Thoracic aorta (tissue), 2 donors: ENCODE measurements around the gene RBM8A. TPM values are rescaled to one million over a fixed set of nuclear protein-coding genes. Genes with fewer than 3 reads are reported as not detected.
A peak's percentile ranks its signal among the peaks of the same experiment; 100 is the strongest.

Source experiments
- ATAC-seq: fragments of 150-250 bp; one replicate; pipeline ENCODE4 v1.8.0; 2017; ENCODE audit warnings: low read depth; ENCODE audit not compliant: insufficient number of reproducible peaks, low FRiP score
- DNase-seq: peaks from one replicate; pipeline ENCODE4 v3.0.0-alpha.2; 2020; ENCODE audit warnings: low spot score
- H3K27ac ChIP-seq, 2 donors: fragments of 200-600 bp; sonication (generic); 1 replicate in 1 of 2; 2 replicates in 1 of 2; pipeline ENCODE4 v1.5.1; 2016; ENCODE audit warnings: mild to moderate bottlenecking in 2 of 2, moderate library complexity in 2 of 2
- H3K27me3 ChIP-seq: fragments of 200-600 bp; sonication (generic); replicated peaks from 2 replicates; pipeline ENCODE4 v1.6.0; 2016; ENCODE audit warnings: mild to moderate bottlenecking; ENCODE audit not compliant: insufficient read depth
- H3K36me3 ChIP-seq: fragments of 200-600 bp; sonication (generic); one replicate; pipeline ENCODE4 v1.5.1; 2016
- H3K4me1 ChIP-seq, 2 donors: fragments of 200-600 bp; sonication (generic); 1 replicate in 1 of 2; 2 replicates in 1 of 2; pipeline versions ENCODE4 v1.5.1 to v1.6.0; 2016; ENCODE audit warnings: low read depth in 2 of 2, mild to moderate bottlenecking in 1 of 2; ENCODE audit not compliant: control insufficient read depth in 1 of 2
- H3K4me3 ChIP-seq: fragments of 200-600 bp; sonication (generic); 2 replicates; pipeline ENCODE4 v1.5.1; 2016; ENCODE audit warnings: mild to moderate bottlenecking
- H3K9me3 ChIP-seq: fragments of 200-600 bp; sonication (generic); 2 replicates; pipeline ENCODE4 v1.5.1; 2016
- total RNA-seq, 2 donors: library from RNA; depleted of rRNA; stranded (reverse); fragments of >200 nt; gene quantifications; one replicate each; pipeline versions ENCODE4 v1.1.0 to v1.2.3, GENCODE V29; 2016
- TF ChIP-seq, protein P1 (sequence below): fragments of 200-600 bp; sonication (generic); IDR thresholded peaks from one replicate; pipeline ENCODE4 v1.5.1; 2019; ENCODE audit warnings: antibody characterized with exemption

RBM8A gene
- 100 to 1,000 TPM in 1 of 2 donors, 10 to 100 TPM in 1; 37.8 to 151 TPM for total RNA-seq

DNA sequence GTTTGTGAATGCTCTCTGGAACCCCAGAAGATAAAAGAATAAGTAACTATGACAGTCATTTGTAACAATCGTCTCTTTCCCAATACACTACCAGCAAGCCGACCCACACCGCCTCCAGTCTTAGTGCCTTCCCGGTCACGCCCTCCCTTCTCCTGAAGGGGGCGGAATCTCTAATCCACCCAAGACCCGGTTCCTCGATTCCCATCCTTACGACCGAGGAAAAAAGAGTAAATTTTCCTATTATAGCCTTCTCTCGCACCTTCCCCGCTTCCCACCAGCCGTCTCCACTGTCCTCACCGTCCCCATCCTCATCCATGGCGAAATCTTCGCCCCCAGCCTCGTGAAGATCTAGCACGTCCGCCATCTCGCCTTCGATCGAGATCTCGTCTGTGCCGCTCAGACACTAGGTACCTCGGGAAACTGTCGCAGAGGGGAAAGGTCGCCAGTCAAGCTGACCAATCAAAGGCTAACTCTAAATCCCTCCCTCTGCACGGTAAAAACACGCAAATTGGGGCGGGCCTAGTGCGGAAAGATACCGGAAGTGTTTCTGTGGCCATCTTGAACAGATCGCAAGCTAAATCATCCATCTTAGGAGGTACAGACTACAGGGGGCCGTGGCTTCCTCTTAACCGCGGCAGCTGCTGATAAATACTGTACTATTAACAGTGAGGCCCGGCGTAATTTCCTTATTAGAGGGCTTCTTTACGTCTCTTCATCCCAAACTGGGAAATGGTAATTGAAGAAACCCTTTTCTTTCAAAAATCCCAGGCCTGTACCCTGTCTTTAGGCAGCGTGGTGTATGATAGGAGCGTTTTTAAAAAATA is at the start of gene RBM8A:
RBM8A (minus strand) TSS at position 422 of the 824 bp plus-strand sequence; CDS start at position 364, 58 bp downstream.
- H3K4me3 ChIP-seq, result peak within 1 kb of the TSS; percentile 96
- H3K27me3 ChIP-seq, result no peaks in the 10 kb centered on the region
- peaks cover 17% of the 10 kb centered on the region for H3K36me3 ChIP-seq
- TF ChIP-seq, protein P1, sequence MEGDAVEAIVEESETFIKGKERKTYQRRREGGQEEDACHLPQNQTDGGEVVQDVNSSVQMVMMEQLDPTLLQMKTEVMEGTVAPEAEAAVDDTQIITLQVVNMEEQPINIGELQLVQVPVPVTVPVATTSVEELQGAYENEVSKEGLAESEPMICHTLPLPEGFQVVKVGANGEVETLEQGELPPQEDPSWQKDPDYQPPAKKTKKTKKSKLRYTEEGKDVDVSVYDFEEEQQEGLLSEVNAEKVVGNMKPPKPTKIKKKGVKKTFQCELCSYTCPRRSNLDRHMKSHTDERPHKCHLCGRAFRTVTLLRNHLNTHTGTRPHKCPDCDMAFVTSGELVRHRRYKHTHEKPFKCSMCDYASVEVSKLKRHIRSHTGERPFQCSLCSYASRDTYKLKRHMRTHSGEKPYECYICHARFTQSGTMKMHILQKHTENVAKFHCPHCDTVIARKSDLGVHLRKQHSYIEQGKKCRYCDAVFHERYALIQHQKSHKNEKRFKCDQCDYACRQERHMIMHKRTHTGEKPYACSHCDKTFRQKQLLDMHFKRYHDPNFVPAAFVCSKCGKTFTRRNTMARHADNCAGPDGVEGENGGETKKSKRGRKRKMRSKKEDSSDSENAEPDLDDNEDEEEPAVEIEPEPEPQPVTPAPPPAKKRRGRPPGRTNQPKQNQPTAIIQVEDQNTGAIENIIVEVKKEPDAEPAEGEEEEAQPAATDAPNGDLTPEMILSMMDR, result peak; percentile 54
- ATAC-seq (peak; percentile 98), DNase-seq (peak; percentile 93)
- H3K4me1 ChIP-seq, result peaks cover 17 to 18% of the 10 kb centered on the region in 2 donors
- H3K27ac ChIP-seq, result peak within 1 kb of the TSS; percentile 96 to 98
- no peaks in the 10 kb centered on the region for H3K9me3 ChIP-seq

DNA sequence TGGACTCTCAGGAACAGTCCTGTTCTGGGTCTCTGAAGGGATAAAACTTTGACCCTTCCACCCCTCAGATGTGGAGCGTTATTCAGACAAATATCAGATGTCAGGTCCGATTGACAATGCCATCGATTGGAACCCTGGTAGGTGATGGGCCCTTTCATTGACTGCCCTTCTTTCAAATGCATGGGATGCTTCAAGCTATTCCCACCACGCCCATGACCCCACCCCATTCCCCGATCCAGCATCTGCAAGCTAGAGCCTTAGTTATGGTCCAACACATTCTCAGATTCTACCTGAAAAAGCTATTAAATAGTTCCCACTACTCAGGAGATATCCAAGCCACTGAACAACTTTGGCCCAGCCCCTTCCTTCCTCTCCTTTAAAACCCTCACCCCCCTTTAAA is 49.7 kb upstream of the RBM8A start:
- TF ChIP-seq, protein P1, result no peak
- Histone ChIP-seq H3K27me3 (no peaks in the 10 kb centered on the region), H3K27ac (peak overlapping the region; percentile 43 to 98), H3K4me1 (peaks cover 42 to 48% of the 10 kb centered on the region in 2 donors), H3K36me3 (no peaks in the 10 kb centered on the region), H3K4me3 (no peak overlapping the region), H3K9me3 (no peaks in the 10 kb centered on the region)
- ATAC-seq (no peak), DNase-seq (no peak)

DNA sequence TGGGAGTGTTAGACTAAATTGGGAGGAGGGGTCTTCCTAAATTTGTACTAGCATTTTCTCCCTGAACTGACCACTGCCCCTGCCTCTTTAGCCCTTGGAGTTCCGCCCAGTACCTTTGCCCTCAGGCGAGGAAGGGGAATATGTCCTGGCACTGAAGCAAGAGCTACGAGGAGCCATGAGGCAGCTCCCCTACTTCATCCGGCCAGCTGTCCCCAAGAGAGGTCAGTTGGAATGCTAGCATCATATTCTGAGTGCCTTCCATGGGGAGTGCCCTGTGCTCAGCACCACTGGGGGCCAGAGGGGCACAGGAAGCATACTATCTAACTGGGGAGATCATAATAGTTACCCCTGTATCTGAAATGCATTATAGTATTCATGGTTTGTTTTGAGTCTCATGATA is 47.9 kb upstream of the RBM8A start:
- DNase-seq (no peak), ATAC-seq (no peak)
- peaks cover 24 to 30% of the 10 kb centered on the region in 2 donors for H3K4me1 ChIP-seq
- no peaks in the 10 kb centered on the region for H3K36me3 ChIP-seq
- TF ChIP-seq, protein P1, result no peak
- no peaks in the 10 kb centered on the region for H3K27me3 ChIP-seq
- no peak overlapping the region for H3K27ac ChIP-seq
- H3K4me3 ChIP-seq, result no peak overlapping the region
- H3K9me3 ChIP-seq, result no peaks in the 10 kb centered on the region

DNA sequence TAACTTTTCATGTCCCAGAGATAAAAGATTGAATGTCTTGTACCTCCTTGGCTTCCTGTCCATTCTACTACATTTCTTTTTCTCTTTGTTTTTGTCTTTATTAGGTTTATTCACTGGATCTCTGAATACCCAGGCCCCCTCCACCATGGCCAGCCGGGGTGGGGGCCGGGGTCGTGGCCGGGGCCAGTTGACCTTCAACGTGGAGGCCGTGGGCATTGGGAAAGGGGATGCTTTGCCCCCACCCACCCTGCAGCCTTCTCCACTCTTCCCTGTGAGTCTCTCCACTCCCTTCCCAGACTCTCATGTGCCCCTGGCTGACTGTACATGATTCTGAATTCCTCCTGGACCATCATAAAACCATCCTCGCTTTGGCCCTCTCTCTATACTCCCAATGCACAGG is 47.4 kb upstream of the RBM8A start:
- Histone ChIP-seq H3K27me3 (no peaks in the 10 kb centered on the region), H3K36me3 (no peaks in the 10 kb centered on the region), H3K27ac (no peak overlapping the region), H3K9me3 (no peaks in the 10 kb centered on the region), H3K4me1 (peaks cover 19 to 25% of the 10 kb centered on the region in 2 donors), H3K4me3 (no peak overlapping the region)
- ATAC-seq (no peak), DNase-seq (no peak)
- TF ChIP-seq, protein P1, result no peak

DNA sequence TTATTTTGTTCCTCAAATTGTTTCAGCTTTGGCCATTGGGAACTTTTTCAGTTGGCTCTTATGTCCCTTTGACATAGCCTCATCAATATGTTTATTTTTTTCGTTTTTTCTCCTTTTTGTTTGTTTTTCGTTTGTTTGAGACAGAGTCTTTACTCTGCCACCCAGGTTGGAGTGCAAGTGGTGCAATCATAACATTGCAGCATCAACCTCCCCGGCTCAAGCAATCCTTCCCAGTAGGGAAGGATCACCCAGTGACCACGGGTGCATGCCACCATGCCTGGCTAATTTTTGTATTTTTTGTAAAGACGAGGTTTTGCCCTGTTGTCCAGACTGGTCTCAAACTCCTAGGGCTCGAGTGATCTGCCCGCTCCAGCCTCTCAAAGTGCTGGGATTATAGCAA is 45.3 kb upstream of the RBM8A start:
- Histone ChIP-seq H3K27ac (no peak overlapping the region), H3K4me3 (no peak overlapping the region), H3K4me1 (peaks cover 3 to 6% of the 10 kb centered on the region in 2 donors), H3K27me3 (no peaks in the 10 kb centered on the region), H3K36me3 (no peaks in the 10 kb centered on the region), H3K9me3 (no peaks in the 10 kb centered on the region)
- ATAC-seq (no peak), DNase-seq (no peak)
- TF ChIP-seq, protein P1, result no peak
